HCT116 (cell line): ENCODE measurements around the gene PTPRA. TPM values are rescaled to one million over a fixed set of nuclear protein-coding genes. Genes with fewer than 3 reads are reported as not detected.

Experiments used
- ATAC-seq: fragments of 200-7000 bp; cut with Tn5 transposase; 2 replicates; pipeline ENCODE4 v1.9.1; 2020; ENCODE audit warnings: mild to moderate bottlenecking, moderate library complexity
- BruUV-seq: library from RNA; stranded (reverse); fragments of 400-500 nt; replicated peaks from 2 replicates; lab custom pipeline; 2021; lab: Mats Ljungman, UMichigan
- CTCF ChIA-PET: fragments of 300-600 bp; sonication (Branson Sonifier 250); formaldehyde crosslinking; loops from one replicate; lab custom pipeline; 2021; ENCODE audit warnings: antibody characterized with exemption; lab: Charles Lee
- POLR2A ChIA-PET: fragments of 300-600, 350-600 bp; sonication (Branson Sonifier 250); formaldehyde crosslinking; loops from one replicate; lab custom pipeline; 2021; ENCODE audit warnings: antibody characterized with exemption; lab: Charles Lee
- RAD21 ChIA-PET, 2 experiments: fragments of 300-600 bp; sonication (Branson Sonifier 250); formaldehyde crosslinking; loops; one replicate each; lab custom pipeline; 2023; ENCODE audit warnings: low total read pairs in 2 of 2; ENCODE audit not compliant: uncharacterized antibody in 2 of 2, unreplicated experiment in 2 of 2, low non-redundant PET in 1 of 2; lab: Charles Lee
- DNase-seq: peaks from one replicate; pipeline ENCODE4 v3.0.0-alpha.2; 2010; ENCODE audit warnings: low read depth, low spot score
- H2AFZ ChIP-seq: fragments of 200-600 bp; shearing (Covaris generic), sonication (generic); 2 replicates; pipeline ENCODE4 v1.6.1; 2017; ENCODE audit warnings: low read depth, mixed run types, mixed read lengths, antibody characterized with exemption, low read length; ENCODE audit not compliant: poor library complexity, severe bottlenecking
- H3K27ac ChIP-seq: 2 replicates; pipeline ENCODE4 v1.5.1; 2012; ENCODE audit warnings: low read depth, low read length
- H3K27me3 ChIP-seq: fragments of 200-600 bp; sonication (generic); 2 replicates; pipeline ENCODE4 v1.6.1; 2016; ENCODE audit warnings: mixed run types, low read length, mixed read lengths; ENCODE audit not compliant: insufficient read depth
- H3K36me3 ChIP-seq, 2 experiments: fragments of 200-500 bp in 1 of 2; fragments of 200-600 bp in 1 of 2; sonication (Bioruptor generic) in 1 of 2; sonication (generic) in 1 of 2; 2 replicates each; pipeline versions ENCODE4 v1.5.1 to v1.6.1; 2014 to 2016; ENCODE audit warnings: low read length in 2 of 2, inconsistent platforms in 1 of 2, mixed read lengths in 1 of 2, mixed run types in 1 of 2; ENCODE audit not compliant: insufficient read depth in 2 of 2, control insufficient read depth in 1 of 2
- H3K4me1 ChIP-seq, 2 experiments: fragments of 200-600 bp in 1 of 2; sonication (generic) in 1 of 2; 2 replicates each; pipeline versions ENCODE4 v1.5.1 to v1.6.1; 2012 to 2017; ENCODE audit warnings: low read length in 2 of 2, inconsistent platforms in 1 of 2, mild to moderate bottlenecking in 1 of 2, mixed read lengths in 1 of 2, mixed run types in 1 of 2, moderate library complexity in 1 of 2; ENCODE audit not compliant: insufficient read depth in 2 of 2, control insufficient read depth in 1 of 2
- H3K4me2 ChIP-seq: fragments of 200-600 bp; sonication (generic); 2 replicates; pipeline ENCODE4 v1.6.1; 2017; ENCODE audit warnings: mixed run types, low read length, mixed read lengths
- H3K4me3 ChIP-seq, 2 experiments: fragments of 200-600 bp in 1 of 2; sonication (generic) in 1 of 2; replicated peaks in 1 of 2; 2 replicates each; pipeline ENCODE4 v1.5.1; 2011 to 2016; ENCODE audit warnings: low read length in 2 of 2, control low read depth in 1 of 2, low read depth in 1 of 2, mild to moderate bottlenecking in 1 of 2, mixed read lengths in 1 of 2, mixed run types in 1 of 2
- H3K79me2 ChIP-seq: fragments of 200-600 bp; sonication (generic); 2 replicates; pipeline ENCODE4 v1.6.1; 2017; ENCODE audit warnings: mild to moderate bottlenecking, mixed run types, low read length, moderate library complexity, mixed read lengths; ENCODE audit not compliant: insufficient read depth
- H3K9ac ChIP-seq: fragments of 200-600 bp; sonication (generic); 2 replicates; pipeline ENCODE4 v1.6.1; 2016; ENCODE audit warnings: low read length, mixed read lengths
- H3K9me2 ChIP-seq: fragments of 200-600 bp; sonication (generic), shearing (Covaris generic); 2 replicates; pipeline ENCODE4 v1.6.1; 2017; ENCODE audit warnings: mixed run types, mild to moderate bottlenecking, moderate library complexity; ENCODE audit not compliant: insufficient read depth
- H3K9me3 ChIP-seq, 2 experiments: fragments of 200-500 bp in 1 of 2; fragments of 200-600 bp in 1 of 2; sonication (Bioruptor generic) in 1 of 2; sonication (generic) in 1 of 2; 2 replicates each; pipeline ENCODE4 v1.6.1; 2014 to 2017; ENCODE audit warnings: low read length in 2 of 2, mixed read lengths in 2 of 2, inconsistent platforms in 1 of 2, low read depth in 1 of 2, mild to moderate bottlenecking in 1 of 2, mixed run types in 1 of 2, moderate library complexity in 1 of 2; ENCODE audit not compliant: control insufficient read depth in 1 of 2, insufficient read depth in 1 of 2
- H4K20me1 ChIP-seq: fragments of 200-600 bp; sonication (generic), shearing (Covaris generic); 2 replicates; pipeline ENCODE4 v1.6.1; 2017; ENCODE audit warnings: mixed run types, mild to moderate bottlenecking, moderate library complexity; ENCODE audit not compliant: insufficient read depth
- CBX3 ChIP-seq: IDR thresholded peaks from 2 replicates; pipeline ENCODE4 v1.6.1; 2012; ENCODE audit warnings: low read depth
- CEBPB ChIP-seq: IDR thresholded peaks from 2 replicates; pipeline ENCODE4 v1.6.1; 2012; ENCODE audit warnings: low read depth
- EZH2phosphoT487 ChIP-seq: fragments of 200-600 bp; IDR thresholded peaks from 2 replicates; pipeline ENCODE4 v1.6.1; 2018; ENCODE audit warnings: antibody characterized with exemption, borderline replicate concordance
- FOSL1 ChIP-seq: IDR thresholded peaks from 2 replicates; pipeline ENCODE4 v1.6.1; 2012; ENCODE audit warnings: low read depth
- JUND ChIP-seq: IDR thresholded peaks from 2 replicates; pipeline ENCODE4 v1.6.1; 2012
- POLR2AphosphoS5 ChIP-seq: IDR thresholded peaks from 2 replicates; pipeline ENCODE4 v1.6.1; 2011; ENCODE audit warnings: mild to moderate bottlenecking, low read depth, low read length, moderate library complexity
- SRF ChIP-seq: IDR thresholded peaks from 2 replicates; pipeline ENCODE4 v1.6.1; 2012; ENCODE audit warnings: low read depth
- TCF7L2 ChIP-seq: IDR thresholded peaks from 2 replicates; pipeline ENCODE4 v1.7.0; 2011; ENCODE audit warnings: borderline replicate concordance, inconsistent platforms; ENCODE audit not compliant: insufficient read depth, insufficient read length; ENCODE audit errors: extremely low read depth
- YY1 ChIP-seq: IDR thresholded peaks from 2 replicates; pipeline ENCODE4 v1.6.1; 2011; ENCODE audit warnings: low read length, low read depth, moderate library complexity, mild to moderate bottlenecking; ENCODE audit not compliant: insufficient replicate concordance; ENCODE audit errors: extremely low read depth
- intact Hi-C: fragments of 100-400 bp; cut with micrococcal nuclease; formaldehyde crosslinking; loops from 2 replicates; pipeline ENCODE4 v1.10.0; 2022
- total RNA-seq: library from RNA; stranded (reverse); gene quantifications from one replicate; pipeline ENCODE4 v1.2.1, GENCODE V29; 2021; ENCODE audit not compliant: unreplicated experiment
- TF ChIP-seq, protein P1 (sequence below): IDR thresholded peaks from 2 replicates; pipeline ENCODE4 v1.6.1; 2011; ENCODE audit warnings: mild to moderate bottlenecking, low read length, moderate library complexity; ENCODE audit not compliant: insufficient replicate concordance; ENCODE audit errors: extremely low read depth

PTPRA gene
- total RNA-seq, 1 experiment from 2014 or later = 44.6 TPM

DNA sequence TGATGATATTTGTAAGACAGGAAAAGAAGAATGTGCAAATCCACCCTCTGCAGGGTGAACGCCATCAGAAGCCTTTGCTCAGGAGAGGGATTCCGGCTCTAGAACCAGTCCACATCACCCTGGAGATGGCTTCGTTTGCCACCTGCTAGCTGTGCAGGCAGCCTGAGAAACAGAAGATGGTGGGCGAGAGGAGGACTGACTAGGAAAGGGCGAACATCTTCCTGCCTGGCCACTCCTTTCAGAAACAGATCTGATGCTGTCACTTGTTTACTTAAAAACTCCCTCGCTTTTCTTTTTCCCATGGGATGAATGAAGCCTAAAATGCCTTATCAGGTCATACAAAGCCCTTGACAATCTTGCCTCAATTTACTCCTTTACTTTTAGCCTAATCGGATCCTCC lies 1.2 kb downstream of the PTPRA start:
- no peak overlapping the region for H3K27ac ChIP-seq
- peaks cover 57% of the 10 kb centered on the region for H3K79me2 ChIP-seq
- no peak for DNase-seq

DNA sequence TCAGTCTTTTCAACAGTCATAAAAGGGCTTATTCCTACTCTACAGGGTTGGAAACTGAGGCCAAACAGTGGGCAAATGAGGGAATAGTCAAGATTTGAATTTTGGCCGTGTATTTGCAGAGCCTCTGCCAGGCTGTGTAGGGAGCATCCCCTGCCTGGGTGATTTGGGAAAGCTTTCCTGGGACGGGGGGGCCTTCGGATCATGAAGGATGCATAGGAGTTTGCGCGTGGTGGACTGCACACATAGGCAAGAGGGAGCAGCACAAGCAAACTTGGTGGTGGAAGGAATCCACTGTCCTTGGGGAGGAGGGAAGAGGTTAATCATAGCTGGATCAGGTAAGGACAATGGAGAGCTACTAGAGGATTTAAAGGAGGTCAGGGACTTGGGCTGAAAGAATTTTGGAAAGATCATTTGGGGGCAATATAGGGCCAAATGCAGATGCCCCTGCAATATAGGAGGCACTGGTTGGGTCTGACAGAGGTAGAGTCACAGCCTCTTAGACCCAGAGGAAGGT lies 2.5 kb downstream of the PTPRA start:
- H3K79me2 ChIP-seq = peaks cover 70% of the 10 kb centered on the region
- H3K9me2 ChIP-seq = no peaks in the 10 kb centered on the region
- DNase-seq (no peak), ATAC-seq (no peak)
- ChIA-PET CTCF (no interaction called here), RAD21 (no interaction called here), POLR2A (no interaction called here)
- intact Hi-C loops = no loop called here
- no peak overlapping the region for H3K4me2 ChIP-seq
- H3K27me3 ChIP-seq = no peaks in the 10 kb centered on the region
- H4K20me1 ChIP-seq = peaks cover 8% of the 10 kb centered on the region; the same call in 1 of the 2 replicates
- H3K4me1 ChIP-seq = peaks cover 15 to 34% of the 10 kb centered on the region in 2 experiments
- no peaks in the 10 kb centered on the region for H3K9me3 ChIP-seq
- BruUV-seq = no TSS peak
- H3K4me3 ChIP-seq = no peak overlapping the region
- no peak overlapping the region for H2AFZ ChIP-seq
- H3K9ac ChIP-seq = no peak overlapping the region
- H3K36me3 ChIP-seq = no peaks in the 10 kb centered on the region
- TF ChIP-seq CBX3 = no peak
- no peak for TF ChIP-seq TCF7L2
- TF ChIP-seq EZH2phosphoT487 = no peak
- TF ChIP-seq SRF = no peak
- no peak for TF ChIP-seq YY1
- TF ChIP-seq, protein P1, sequence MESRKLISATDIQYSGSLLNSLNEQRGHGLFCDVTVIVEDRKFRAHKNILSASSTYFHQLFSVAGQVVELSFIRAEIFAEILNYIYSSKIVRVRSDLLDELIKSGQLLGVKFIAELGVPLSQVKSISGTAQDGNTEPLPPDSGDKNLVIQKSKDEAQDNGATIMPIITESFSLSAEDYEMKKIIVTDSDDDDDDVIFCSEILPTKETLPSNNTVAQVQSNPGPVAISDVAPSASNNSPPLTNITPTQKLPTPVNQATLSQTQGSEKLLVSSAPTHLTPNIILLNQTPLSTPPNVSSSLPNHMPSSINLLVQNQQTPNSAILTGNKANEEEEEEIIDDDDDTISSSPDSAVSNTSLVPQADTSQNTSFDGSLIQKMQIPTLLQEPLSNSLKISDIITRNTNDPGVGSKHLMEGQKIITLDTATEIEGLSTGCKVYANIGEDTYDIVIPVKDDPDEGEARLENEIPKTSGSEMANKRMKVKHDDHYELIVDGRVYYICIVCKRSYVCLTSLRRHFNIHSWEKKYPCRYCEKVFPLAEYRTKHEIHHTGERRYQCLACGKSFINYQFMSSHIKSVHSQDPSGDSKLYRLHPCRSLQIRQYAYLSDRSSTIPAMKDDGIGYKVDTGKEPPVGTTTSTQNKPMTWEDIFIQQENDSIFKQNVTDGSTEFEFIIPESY = no peak
- TF ChIP-seq POLR2AphosphoS5 = no peak
- TF ChIP-seq, all 23 proteins: peak for 0
- H3K27ac ChIP-seq = no peak overlapping the region

More for the DNA sequence above, 1.2 kb downstream of the PTPRA start:
- ChIA-PET RAD21 (no interaction called here), CTCF (no interaction called here)
- Histone ChIP-seq H2AFZ (no peak overlapping the region), H4K20me1 (peaks cover 8% of the 10 kb centered on the region; the same call in 1 of the 2 replicates), H3K4me1 (peaks cover 21 to 43% of the 10 kb centered on the region in 2 experiments), H3K4me3 (peak overlapping the region; percentile 93 to 96), H3K4me2 (peak overlapping the region; percentile 77), H3K27me3 (no peaks in the 10 kb centered on the region)
- ATAC-seq = no peak
- TSS peak; percentile 47 for BruUV-seq
- TF ChIP-seq CEBPB = no peak
- no peak for TF ChIP-seq TCF7L2
- no peak for TF ChIP-seq JUND
- TF ChIP-seq FOSL1 = no peak
- TF ChIP-seq, all 23 proteins: peak for 0
- Histone ChIP-seq H3K9me2 (no peaks in the 10 kb centered on the region), H3K36me3 (no peaks in the 10 kb centered on the region), H3K9ac (peak overlapping the region; percentile 91), H3K9me3 (no peaks in the 10 kb centered on the region)
- intact Hi-C loops = no loop called here
- POLR2A ChIA-PET = no interaction called here
